Caco-2 (cell line): ENCODE data around the gene TMED4. TPM values are rescaled to one million over a fixed set of nuclear protein-coding genes. Genes with fewer than 3 reads are reported as not detected.
A peak's percentile ranks its signal among the peaks of the same experiment; 100 is the strongest.

Source experiments
- BruUV-seq: library from RNA; stranded (reverse); fragments of 400-500 nt; replicated peaks from 2 replicates; lab custom pipeline; 2021; lab: Mats Ljungman, UMichigan
- CTCF ChIA-PET: fragments of 300-600 bp; sonication (Branson Sonifier 250); formaldehyde crosslinking; loops from one replicate; lab custom pipeline; 2022; ENCODE audit warnings: antibody characterized with exemption; lab: Charles Lee
- POLR2A ChIA-PET: fragments of 300-600 bp; sonication (Branson Sonifier 250); formaldehyde crosslinking; loops from one replicate; lab custom pipeline; 2022; ENCODE audit warnings: antibody characterized with exemption; lab: Charles Lee
- DNase-seq, 2 experiments: peaks; one replicate each; pipeline versions ENCODE4 v3.0.0 to v3.0.0-alpha.2; 2020 to 2022
- H3K27me3 ChIP-seq: replicated peaks from 2 replicates; pipeline ENCODE4 v1.6.0; 2011; ENCODE audit warnings: low read length; ENCODE audit not compliant: control insufficient read depth, insufficient read depth
- H3K36me3 ChIP-seq: 2 replicates; pipeline ENCODE4 v1.5.1; 2011; ENCODE audit warnings: low read length; ENCODE audit not compliant: control insufficient read depth, insufficient read depth
- H3K4me1 ChIP-seq: fragments of 250-450 bp; sonication (Bioruptor Pico); 2 replicates; pipeline ENCODE4 v1.5.1; 2020; ENCODE audit warnings: mild to moderate bottlenecking
- H3K4me3 ChIP-seq: 2 replicates; pipeline ENCODE4 v1.5.1; 2011; ENCODE audit warnings: low read depth, mild to moderate bottlenecking, control low read depth, low read length
- H3K9me3 ChIP-seq: fragments of 250-450 bp; sonication (Bioruptor Pico); 2 replicates; pipeline ENCODE4 v1.5.1; 2020; ENCODE audit warnings: mild to moderate bottlenecking, moderate library complexity
- H3K27ac Mint-ChIP-seq: one replicate; pipeline ENCODE4 v1.8.0; 2022; ENCODE audit warnings: mixed read lengths; ENCODE audit not compliant: unreplicated experiment
- H3K27me3 Mint-ChIP-seq: one replicate; pipeline ENCODE4 v1.8.0; 2022; ENCODE audit warnings: mixed read lengths; ENCODE audit not compliant: insufficient read depth, unreplicated experiment
- H3K36me3 Mint-ChIP-seq: one replicate; pipeline ENCODE4 v1.8.0; 2022; ENCODE audit warnings: mild to moderate bottlenecking, mixed read lengths; ENCODE audit not compliant: insufficient read depth, unreplicated experiment
- H3K4me1 Mint-ChIP-seq: one replicate; pipeline ENCODE4 v1.8.0; 2022; ENCODE audit warnings: low read depth, mixed read lengths; ENCODE audit not compliant: unreplicated experiment
- H3K4me3 Mint-ChIP-seq: one replicate; pipeline ENCODE4 v1.8.0; 2022; ENCODE audit warnings: mild to moderate bottlenecking, moderate library complexity, mixed read lengths; ENCODE audit not compliant: unreplicated experiment
- H3K9me3 Mint-ChIP-seq: one replicate; pipeline ENCODE4 v1.8.0; 2022; ENCODE audit warnings: mixed read lengths; ENCODE audit not compliant: unreplicated experiment
- CTCF ChIP-seq, 2 experiments: fragments of 200-600 bp in 1 of 2; IDR thresholded peaks; 1 replicate in 1 of 2; 2 replicates in 1 of 2; pipeline versions ENCODE4 v1.5.1 to v1.8.0; 2011 to 2022; ENCODE audit warnings: antibody characterized with exemption in 1 of 2, control low read depth in 1 of 2, inconsistent platforms in 1 of 2, low read depth in 1 of 2, low read length in 1 of 2, mild to moderate bottlenecking in 1 of 2, moderate library complexity in 1 of 2; ENCODE audit not compliant: insufficient read depth in 1 of 2, severe bottlenecking in 1 of 2, unreplicated experiment in 1 of 2
- intact Hi-C: fragments of 100-400 bp; cut with micrococcal nuclease; formaldehyde crosslinking; loops from one replicate; pipeline ENCODE4 v1.10.0; 2022; ENCODE audit not compliant: unreplicated experiment
- total RNA-seq: library from RNA; stranded (reverse); gene quantifications from 2 replicates; pipeline ENCODE4 v1.2.3, GENCODE V29; 2022

The TMED4 gene
- total RNA-seq, 1 experiment from 2014 or later, result 96.6 TPM

- Mint-ChIP-seq H3K4me1 (peaks cover 27% of the 10 kb centered on the region), H3K36me3 (peaks cover 50% of the 10 kb centered on the region), H3K27ac (no peak overlapping the region), H3K4me3 (no peak overlapping the region), H3K27me3 (no peaks in the 10 kb centered on the region), H3K9me3 (no peaks in the 10 kb centered on the region)
- no peak overlapping the region for H3K4me3 ChIP-seq
- POLR2A ChIA-PET, result no interaction called here
- DNase-seq, result no peak
- CTCF ChIA-PET, result no interaction called here
- intact Hi-C loops, result no loop called here
- H3K9me3 ChIP-seq, result no peaks in the 10 kb centered on the region
- no peak for TF ChIP-seq CTCF (IDR thresholded peaks at IDR 0.05; ENCODE audit: insufficient read depth in 1 of 2, low read depth in 1 of 2, low read length in 1 of 2, severe bottlenecking in 1 of 2, unreplicated experiment in 1 of 2)
- no peaks in the 10 kb centered on the region for H3K27me3 ChIP-seq
- no peaks in the 10 kb centered on the region; the same call in none of the 2 replicates for H3K36me3 ChIP-seq
- peaks cover 12% of the 10 kb centered on the region for H3K4me1 ChIP-seq
- no TSS peak for BruUV-seq
Observed at GRCh38 chr7:44625526-44626471, 43.8 kb upstream of the TMED4 start.

GRCh38 chr7:44624318-44624717 is 42.3 kb upstream of the TMED4 start:
- Mint-ChIP-seq H3K9me3 (no peaks in the 10 kb centered on the region), H3K27ac (peak overlapping the region; percentile 69), H3K27me3 (no peaks in the 10 kb centered on the region), H3K4me1 (peaks cover 22% of the 10 kb centered on the region), H3K4me3 (no peak overlapping the region), H3K36me3 (peaks cover 40% of the 10 kb centered on the region)
- Histone ChIP-seq H3K27me3 (no peaks in the 10 kb centered on the region), H3K36me3 (no peaks in the 10 kb centered on the region; the same call in none of the 2 replicates), H3K4me3 (no peak overlapping the region), H3K9me3 (no peaks in the 10 kb centered on the region), H3K4me1 (peaks cover 23% of the 10 kb centered on the region)
- no peak for TF ChIP-seq CTCF (IDR thresholded peaks at IDR 0.05; ENCODE audit: insufficient read depth in 1 of 2, low read depth in 1 of 2, low read length in 1 of 2, severe bottlenecking in 1 of 2, unreplicated experiment in 1 of 2)
- CTCF ChIA-PET, result no interaction called here
- POLR2A ChIA-PET, result interaction anchor here (0.7 kb wide), 1 partner anchor 96 kb away, joined by 9 read pairs; no protein-coding TSS in a partner anchor
- intact Hi-C loops, result no loop called here
- no TSS peak for BruUV-seq
- no peak for DNase-seq

- intact Hi-C loops, result no loop called here
- POLR2A ChIA-PET, result no interaction called here
- peak overlapping the region; percentile 17 for H3K27ac Mint-ChIP-seq
- DNase-seq, result no peak
- H3K9me3 Mint-ChIP-seq, result no peaks in the 10 kb centered on the region
- peaks cover 39% of the 10 kb centered on the region for H3K4me1 ChIP-seq
- no peaks in the 10 kb centered on the region; the same call in none of the 2 replicates for H3K36me3 ChIP-seq
- H3K9me3 ChIP-seq, result no peaks in the 10 kb centered on the region
- BruUV-seq, result no TSS peak
- H3K36me3 Mint-ChIP-seq, result peaks cover 39% of the 10 kb centered on the region
- CTCF ChIA-PET, result no interaction called here
- no peak overlapping the region for H3K4me3 ChIP-seq
- no peak overlapping the region for H3K4me3 Mint-ChIP-seq
- H3K4me1 Mint-ChIP-seq, result peaks cover 37% of the 10 kb centered on the region
- TF ChIP-seq CTCF (IDR thresholded peaks at IDR 0.05; ENCODE audit: insufficient read depth in 1 of 2, low read depth in 1 of 2, low read length in 1 of 2, severe bottlenecking in 1 of 2, unreplicated experiment in 1 of 2), result no peak
- no peaks in the 10 kb centered on the region for H3K27me3 Mint-ChIP-seq
- no peaks in the 10 kb centered on the region for H3K27me3 ChIP-seq
Observed at GRCh38 chr7:44622342-44623151, 40.5 kb upstream of the TMED4 start.
